ENCODE measurements around the gene PARVB. TPM values are rescaled to one million over a fixed set of nuclear protein-coding genes. Genes with fewer than 3 reads are reported as not detected.

Gene PARVB
- total RNA-seq, 1 donor from 2014 or later: 22.1 TPM

DNA sequence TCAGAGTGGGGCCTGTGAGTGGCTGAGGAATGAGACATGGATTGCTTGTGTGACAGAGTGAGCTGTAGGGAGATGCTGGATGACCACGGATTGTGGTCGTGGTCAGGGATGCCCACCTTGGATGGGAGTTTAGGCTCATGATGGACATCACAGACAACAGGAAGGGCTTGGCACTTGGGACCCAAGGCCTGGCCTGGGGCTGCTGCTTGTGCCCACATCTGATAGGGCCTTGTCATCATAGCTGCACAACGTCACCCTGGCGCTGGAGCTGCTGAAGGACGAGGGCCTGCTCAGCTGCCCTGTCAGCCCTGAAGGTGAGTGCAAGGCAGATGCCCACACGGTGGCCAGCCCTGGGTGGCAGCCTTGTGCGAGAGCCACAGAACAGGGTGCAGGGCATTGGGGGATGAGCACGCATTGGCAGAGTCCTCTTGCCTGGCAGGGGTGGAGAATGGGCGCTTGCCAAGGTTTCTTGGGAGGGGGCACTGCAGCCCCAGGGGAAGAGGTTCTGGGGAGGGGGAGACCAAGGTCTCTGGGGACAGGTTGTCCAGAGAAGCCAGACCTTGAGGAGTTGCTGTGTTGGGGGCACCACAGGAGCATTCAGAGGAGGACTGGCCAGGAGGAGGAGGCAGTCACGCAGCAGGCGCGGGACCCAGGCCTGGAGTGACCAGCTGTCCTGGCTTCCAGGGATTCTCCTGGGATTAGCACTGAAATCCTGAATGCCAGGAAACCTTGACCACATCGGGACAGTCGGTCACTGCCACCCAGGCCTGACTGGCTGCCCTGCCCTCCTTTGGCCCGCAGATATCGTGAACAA lies 181.6 kb downstream of the PARVB start:
- H3K4me1 Mint-ChIP-seq: peaks cover 13% of the 10 kb centered on the region

DNA sequence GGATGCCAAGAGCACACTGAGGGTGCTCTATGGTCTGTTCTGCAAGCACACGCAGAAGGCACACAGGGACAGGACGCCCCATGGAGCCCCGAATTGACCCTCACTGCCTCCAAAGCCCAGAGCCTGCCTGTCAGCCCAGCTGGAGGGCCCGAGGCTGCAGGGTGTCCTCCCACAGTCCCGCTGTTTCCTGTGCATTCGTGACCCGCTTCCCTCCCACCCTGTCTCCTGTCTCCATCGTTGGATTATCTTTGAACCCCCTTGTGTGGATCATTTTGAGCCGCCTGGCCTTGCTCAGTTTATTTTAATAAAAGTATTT lies 182.2 kb downstream of the PARVB start:
- no peak overlapping the region for H3K27ac Mint-ChIP-seq
- peaks cover 35% of the 10 kb centered on the region for H3K27me3 Mint-ChIP-seq (ENCODE audit: low read depth)
- H3K4me3 Mint-ChIP-seq: no peak overlapping the region
- peaks cover 13% of the 10 kb centered on the region for H3K4me1 Mint-ChIP-seq
- peaks cover 16% of the 10 kb centered on the region for H3K9me3 Mint-ChIP-seq
- no peak for DNase-seq (ENCODE audit: low spot score in 2 of 2, unreplicated experiment in 2 of 2)
- TF ChIP-seq, protein P1, sequence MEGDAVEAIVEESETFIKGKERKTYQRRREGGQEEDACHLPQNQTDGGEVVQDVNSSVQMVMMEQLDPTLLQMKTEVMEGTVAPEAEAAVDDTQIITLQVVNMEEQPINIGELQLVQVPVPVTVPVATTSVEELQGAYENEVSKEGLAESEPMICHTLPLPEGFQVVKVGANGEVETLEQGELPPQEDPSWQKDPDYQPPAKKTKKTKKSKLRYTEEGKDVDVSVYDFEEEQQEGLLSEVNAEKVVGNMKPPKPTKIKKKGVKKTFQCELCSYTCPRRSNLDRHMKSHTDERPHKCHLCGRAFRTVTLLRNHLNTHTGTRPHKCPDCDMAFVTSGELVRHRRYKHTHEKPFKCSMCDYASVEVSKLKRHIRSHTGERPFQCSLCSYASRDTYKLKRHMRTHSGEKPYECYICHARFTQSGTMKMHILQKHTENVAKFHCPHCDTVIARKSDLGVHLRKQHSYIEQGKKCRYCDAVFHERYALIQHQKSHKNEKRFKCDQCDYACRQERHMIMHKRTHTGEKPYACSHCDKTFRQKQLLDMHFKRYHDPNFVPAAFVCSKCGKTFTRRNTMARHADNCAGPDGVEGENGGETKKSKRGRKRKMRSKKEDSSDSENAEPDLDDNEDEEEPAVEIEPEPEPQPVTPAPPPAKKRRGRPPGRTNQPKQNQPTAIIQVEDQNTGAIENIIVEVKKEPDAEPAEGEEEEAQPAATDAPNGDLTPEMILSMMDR (IDR thresholded peaks at IDR 0.05; ENCODE audit: unreplicated experiment): no peak
- peaks cover 1% of the 10 kb centered on the region for H3K36me3 Mint-ChIP-seq

More for the DNA sequence above, 181.6 kb downstream of the PARVB start:
- Mint-ChIP-seq H3K27ac (no peak overlapping the region), H3K4me3 (no peak overlapping the region), H3K9me3 (peaks cover 16% of the 10 kb centered on the region), H3K36me3 (peaks cover 1% of the 10 kb centered on the region), H3K27me3 (ENCODE audit: low read depth) (peaks cover 33% of the 10 kb centered on the region)
- TF ChIP-seq, protein P1 (IDR thresholded peaks at IDR 0.05; ENCODE audit: unreplicated experiment): no peak
- DNase-seq (ENCODE audit: low spot score in 2 of 2, unreplicated experiment in 2 of 2): no peak

DNA sequence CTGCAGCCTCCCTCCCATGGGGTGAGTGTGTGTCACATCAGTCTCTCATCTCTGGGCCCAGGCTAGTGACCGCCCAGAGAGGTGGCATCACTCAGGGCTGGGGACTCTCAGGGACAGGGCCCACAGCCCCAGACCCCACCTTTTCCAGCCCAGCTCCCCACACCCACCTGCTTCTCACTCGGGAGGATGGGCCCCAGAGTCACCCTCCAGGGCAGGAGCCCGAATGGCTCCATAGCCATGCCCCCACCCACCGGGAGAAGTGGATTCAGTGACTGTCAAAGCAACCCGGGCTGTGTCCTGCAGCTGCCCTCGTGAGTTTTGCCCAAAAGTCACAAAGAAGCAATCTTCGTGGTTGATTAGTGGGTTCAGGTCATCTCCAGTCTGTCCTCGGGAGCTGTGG lies 182.6 kb downstream of the PARVB start:
- Mint-ChIP-seq H3K36me3 (peaks cover 1% of the 10 kb centered on the region), H3K4me1 (peaks cover 13% of the 10 kb centered on the region), H3K4me3 (no peak overlapping the region), H3K27ac (no peak overlapping the region), H3K27me3 (ENCODE audit: low read depth) (peaks cover 39% of the 10 kb centered on the region), H3K9me3 (peaks cover 16% of the 10 kb centered on the region)
- TF ChIP-seq, protein P1 (IDR thresholded peaks at IDR 0.05; ENCODE audit: unreplicated experiment): no peak
- no peak for DNase-seq (ENCODE audit: low spot score in 2 of 2, unreplicated experiment in 2 of 2)

DNA sequence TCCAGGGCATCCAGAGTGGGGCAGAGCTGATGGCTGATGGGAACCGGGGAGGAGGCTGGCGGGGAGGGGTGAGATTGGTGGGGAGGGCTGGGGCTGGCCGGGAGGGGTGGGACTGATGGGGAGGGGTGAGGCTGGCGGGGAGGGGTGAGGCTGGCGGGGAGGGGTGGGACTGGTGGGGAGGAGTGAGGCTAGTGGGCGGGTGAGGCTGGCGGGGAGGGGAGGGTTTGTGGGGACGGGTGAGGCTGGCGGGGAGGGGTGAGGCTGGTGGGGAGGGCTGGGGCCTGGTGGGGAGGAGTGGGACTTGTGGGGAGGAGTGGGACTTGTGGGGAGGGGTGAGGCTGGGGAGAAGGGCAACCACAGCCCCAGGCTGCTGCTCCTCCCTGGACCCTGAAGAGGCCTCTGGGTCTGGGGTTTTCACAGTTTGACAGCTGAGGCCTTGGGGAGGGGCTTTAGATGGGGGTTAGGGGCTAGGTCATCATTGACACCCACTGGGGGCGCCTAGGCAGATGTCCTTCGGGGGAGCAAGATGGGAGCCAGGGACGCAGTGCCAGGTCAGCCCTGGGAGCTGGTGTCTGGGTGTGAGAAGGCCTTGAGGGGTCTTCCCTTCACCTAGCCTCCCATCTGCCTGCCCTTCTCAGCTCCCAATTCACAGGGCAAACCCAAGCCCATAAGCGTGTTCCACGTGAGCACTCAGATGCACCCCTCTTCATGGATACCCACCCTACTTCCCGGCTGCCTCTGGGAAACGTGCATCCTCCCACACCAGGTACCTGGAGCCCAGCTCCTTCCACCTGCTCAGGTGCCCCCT lies 183.3 kb downstream of the PARVB start:
- DNase-seq (ENCODE audit: low spot score in 2 of 2, unreplicated experiment in 2 of 2): no peak
- H3K9me3 Mint-ChIP-seq: peaks cover 16% of the 10 kb centered on the region
- TF ChIP-seq, protein P1 (IDR thresholded peaks at IDR 0.05; ENCODE audit: unreplicated experiment): no peak
- peaks cover 43% of the 10 kb centered on the region for H3K27me3 Mint-ChIP-seq (ENCODE audit: low read depth)
- no peak overlapping the region for H3K4me3 Mint-ChIP-seq
- H3K36me3 Mint-ChIP-seq: peaks cover 1% of the 10 kb centered on the region
- peaks cover 6% of the 10 kb centered on the region for H3K4me1 Mint-ChIP-seq
- no peak overlapping the region for H3K27ac Mint-ChIP-seq

DNA sequence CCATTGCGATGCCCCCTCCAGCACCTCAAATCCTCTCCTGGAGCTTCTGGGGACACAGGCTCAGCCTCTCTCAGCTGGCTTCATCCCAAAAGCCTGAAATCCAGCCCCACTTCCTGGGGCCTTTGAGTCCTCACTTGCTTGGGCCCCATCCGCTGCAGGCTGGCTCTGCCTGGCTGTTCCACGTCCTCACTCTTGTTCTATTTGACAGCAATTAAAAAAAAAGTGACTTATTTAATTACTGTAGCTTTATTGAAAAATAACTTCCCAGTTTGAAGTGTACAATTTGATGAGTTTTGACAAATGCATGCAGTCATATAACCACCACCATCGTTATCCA lies 183.8 kb downstream of the PARVB start:
- Mint-ChIP-seq H3K4me3 (no peak overlapping the region), H3K4me1 (peaks cover under 1% of the 10 kb centered on the region), H3K9me3 (peaks cover 16% of the 10 kb centered on the region), H3K27me3 (ENCODE audit: low read depth) (peaks cover 38% of the 10 kb centered on the region), H3K27ac (no peak overlapping the region), H3K36me3 (peaks cover 1% of the 10 kb centered on the region)
- TF ChIP-seq, protein P1 (IDR thresholded peaks at IDR 0.05; ENCODE audit: unreplicated experiment): no peak
- DNase-seq (ENCODE audit: low spot score in 2 of 2, unreplicated experiment in 2 of 2): no peak
